AG09309 (cell line): ENCODE data around the gene LDLRAD2.

Source experiments
- DNase-seq: peaks from one replicate; pipeline ENCODE4 v3.0.0-alpha.2; 2010; ENCODE audit warnings: low read depth
- H3K4me3 ChIP-seq: 2 replicates; pipeline ENCODE4 v1.5.1; 2011; ENCODE audit warnings: mild to moderate bottlenecking, low read depth, low read length, moderate library complexity; ENCODE audit not compliant: control insufficient read depth
- CTCF ChIP-seq: IDR thresholded peaks from 2 replicates; pipeline ENCODE4 v1.5.1; 2011; ENCODE audit warnings: mild to moderate bottlenecking, low read depth, low read length, inconsistent platforms; ENCODE audit not compliant: insufficient read depth, control insufficient read depth; ENCODE audit errors: missing control alignments

Gene LDLRAD2

GRCh38 chr1:21834666-21835065, 22.6 kb downstream of the LDLRAD2 start:
- TF ChIP-seq CTCF, result no peak
- DNase-seq, result no peak
- no peak overlapping the region for H3K4me3 ChIP-seq

DNA sequence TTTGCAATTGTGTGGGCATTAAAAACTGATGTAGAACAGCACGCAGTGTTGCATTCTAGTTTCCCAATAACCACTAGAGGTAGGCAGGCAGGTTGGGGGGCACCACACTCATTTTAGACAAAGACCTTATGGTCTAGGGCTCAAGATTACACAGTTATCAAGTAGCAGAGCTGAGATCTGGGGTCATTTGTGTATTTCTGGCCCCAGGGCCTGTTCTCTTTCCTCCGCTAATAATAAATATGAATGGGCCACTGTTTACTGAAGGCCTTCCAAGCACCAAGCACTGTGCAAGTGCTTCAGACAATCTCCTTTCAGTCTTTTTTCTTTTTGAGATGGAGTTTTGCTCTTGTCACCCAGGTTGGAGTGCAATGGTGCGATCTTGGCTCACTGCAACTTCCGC, 23.9 kb downstream of the LDLRAD2 start:
- no peak for DNase-seq
- no peak overlapping the region for H3K4me3 ChIP-seq
- TF ChIP-seq CTCF, result no peak

DNA sequence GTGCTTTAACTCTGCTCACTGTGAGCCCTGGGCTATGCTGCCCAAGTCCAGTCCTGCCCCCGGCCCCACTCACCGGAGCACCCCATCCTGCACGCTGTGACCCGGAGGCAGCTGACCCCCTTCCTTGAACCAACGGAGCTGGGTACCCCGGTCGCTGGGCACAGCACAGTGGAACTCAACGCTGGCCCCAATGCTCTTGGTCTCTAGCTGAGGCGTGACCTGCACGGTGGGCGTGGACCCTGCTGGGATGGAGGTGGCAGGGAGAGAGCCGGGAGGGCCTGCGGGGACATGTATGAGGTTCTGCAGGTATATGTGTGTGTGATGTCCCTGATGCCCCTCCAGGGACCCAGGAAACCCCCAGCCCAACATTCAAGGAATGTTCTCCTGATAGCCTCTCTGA, 24.7 kb downstream of the LDLRAD2 start:
- DNase-seq, result no peak
- H3K4me3 ChIP-seq, result no peak overlapping the region
- no peak for TF ChIP-seq CTCF

DNA sequence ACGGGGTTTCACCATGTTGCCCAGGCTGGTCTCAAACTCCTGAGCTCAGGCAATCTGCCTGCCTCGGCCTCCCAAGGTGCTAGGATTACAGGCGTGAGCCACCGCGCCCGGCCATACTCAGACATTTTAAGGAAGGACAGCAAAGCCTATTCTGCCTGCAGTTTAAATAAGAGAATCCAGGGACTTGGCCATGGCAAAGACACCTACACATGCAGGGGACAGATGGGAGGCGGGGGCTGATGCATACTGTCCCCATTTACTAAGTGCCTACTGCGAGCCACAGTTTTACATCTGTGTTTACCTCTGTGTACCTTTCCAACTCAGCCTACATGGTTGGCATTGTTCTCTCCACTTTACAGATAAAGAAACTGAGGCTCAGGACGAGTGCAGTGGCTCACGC, 25.4 kb downstream of the LDLRAD2 start:
- DNase-seq, result no peak
- TF ChIP-seq CTCF, result no peak
- H3K4me3 ChIP-seq, result no peak overlapping the region

DNA sequence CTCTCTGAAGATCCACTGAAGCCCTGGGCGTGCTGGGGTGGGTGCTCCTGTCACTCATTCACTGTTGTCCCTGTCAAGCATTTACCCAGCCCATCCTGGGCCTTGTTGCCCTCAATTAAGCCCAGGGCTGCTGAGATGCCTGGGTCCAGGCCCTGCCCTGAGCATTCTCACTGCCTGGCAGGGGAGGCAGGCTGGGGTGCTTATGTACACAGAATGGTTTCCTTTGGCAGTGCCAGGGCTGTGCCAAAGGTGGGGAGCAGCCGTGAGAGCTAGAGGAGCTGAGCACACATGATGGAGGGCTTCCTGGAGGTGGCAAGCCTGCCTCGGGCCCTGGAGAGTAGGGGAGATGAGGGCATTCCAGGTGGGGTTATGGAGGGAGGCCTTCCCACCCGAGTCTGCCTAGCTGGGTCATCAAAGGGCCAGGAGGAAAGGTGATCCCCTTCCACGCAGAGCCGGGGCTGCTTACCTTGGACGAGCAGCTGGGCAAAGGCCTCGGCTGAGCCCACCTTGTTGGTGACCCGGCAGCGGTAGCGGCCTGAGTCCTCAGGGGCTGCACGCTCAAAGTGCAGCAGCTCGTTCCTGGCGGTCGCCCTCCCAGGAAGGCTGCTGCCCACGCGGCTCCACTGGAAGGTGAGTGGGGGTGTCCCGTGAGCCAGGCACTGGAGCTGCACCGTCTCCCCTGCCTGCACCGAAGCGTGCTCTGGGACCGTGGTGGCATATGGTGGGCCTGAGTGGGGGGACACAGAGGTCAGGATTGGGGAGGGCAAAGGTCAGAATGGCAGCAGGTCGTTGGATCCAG, 26.5 kb downstream of the LDLRAD2 start:
- TF ChIP-seq CTCF, result no peak
- no peak for DNase-seq
- H3K4me3 ChIP-seq, result no peak overlapping the region

DNA sequence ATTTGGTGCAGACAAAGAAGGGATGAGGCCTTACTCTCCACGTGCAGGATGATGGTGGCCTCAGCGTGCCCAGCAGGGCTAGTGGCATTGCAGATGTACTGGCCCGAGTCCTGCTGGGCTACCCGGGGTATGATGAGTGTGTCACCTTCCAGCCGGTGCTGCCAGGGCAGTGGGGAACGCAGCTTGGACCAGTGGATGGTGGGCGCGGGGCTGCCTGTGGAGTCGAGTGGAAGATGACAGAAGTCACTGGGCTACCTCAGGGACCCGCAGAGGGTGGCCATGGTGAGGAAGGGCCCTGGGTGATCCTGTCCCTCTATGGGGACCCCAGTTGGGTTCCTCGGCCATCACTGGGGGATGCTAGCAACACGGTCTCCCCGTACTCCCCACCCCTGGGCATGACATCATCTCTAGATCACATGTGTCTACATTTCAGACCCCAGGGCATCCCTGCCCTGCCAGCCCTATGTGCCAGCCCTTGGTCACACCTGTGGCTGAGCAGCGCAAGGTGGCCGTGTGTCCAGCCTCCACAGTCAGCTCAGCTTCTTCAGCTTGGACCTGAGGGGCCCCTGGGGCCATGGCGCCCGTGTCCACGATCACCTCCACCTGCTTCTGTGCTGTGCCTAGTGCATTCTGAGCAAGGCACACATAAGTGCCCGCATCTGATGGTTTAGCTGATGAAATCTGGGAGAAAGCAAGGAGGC, 27.4 kb downstream of the LDLRAD2 start:
- TF ChIP-seq CTCF, result no peak
- H3K4me3 ChIP-seq, result no peak overlapping the region
- DNase-seq, result no peak
